HG02870 (cell line): ENCODE data around the gene PSEN1.
"Not testable (repeated sequence)": the region's sequence is repeated elsewhere in the genome, so short reads cannot be mapped to it uniquely, and the experiment has no call there.

Experiments used
- ATAC-seq: cut with Tn5 transposase; IDR thresholded peaks from one replicate; pipeline ENCODE4 v1.9.1; 2021; ENCODE audit warnings: mild to moderate bottlenecking, moderate library complexity; ENCODE audit not compliant: unreplicated experiment

The PSEN1 gene

GRCh38 chr14:73162251-73162650, 25.9 kb downstream of the PSEN1 start:
- no peak for ATAC-seq

DNA sequence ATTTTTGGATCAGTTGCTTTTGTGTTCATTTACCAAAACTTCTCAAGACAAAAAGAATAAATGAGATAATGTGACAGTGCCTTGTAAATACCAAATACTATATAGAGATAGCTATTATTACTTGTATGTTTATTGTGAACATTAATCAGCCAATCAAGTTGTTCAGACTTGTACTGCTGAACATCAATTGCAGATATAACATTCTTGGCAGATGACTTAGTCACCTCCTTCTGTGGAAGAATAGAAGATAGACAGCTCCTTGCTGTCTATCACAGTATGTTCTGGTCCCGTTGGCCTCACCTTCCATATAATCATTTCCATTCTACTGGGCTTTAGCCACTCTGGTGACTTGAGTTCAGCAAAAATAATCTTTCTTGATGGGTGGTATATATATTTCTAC, 30.1 kb downstream of the PSEN1 start:
- no peak for ATAC-seq

- no peak for ATAC-seq
Measured at GRCh38 chr14:73167727-73168126, 31.4 kb downstream of the PSEN1 start.

DNA sequence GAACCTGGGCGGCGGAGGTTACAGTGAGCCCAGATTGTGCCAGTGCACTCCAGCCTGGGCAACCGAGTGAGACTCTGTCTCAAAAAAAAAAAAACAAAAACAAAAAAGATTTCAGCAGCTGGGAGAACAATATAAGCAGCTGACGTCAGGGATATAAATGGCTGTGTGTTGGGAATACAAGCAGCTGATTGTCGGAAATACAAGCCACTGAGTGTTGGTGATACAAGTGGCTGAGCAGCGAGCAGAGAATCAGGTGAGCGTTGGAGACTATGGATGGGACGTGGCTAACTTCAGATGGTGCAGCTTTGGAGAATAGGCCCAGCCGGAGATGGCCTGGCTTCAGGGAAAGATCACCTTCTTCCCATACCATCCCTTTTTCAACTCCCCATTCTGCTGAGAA, 32.0 kb downstream of the PSEN1 start:
- ATAC-seq = no peak

- no peak for ATAC-seq
Measured at GRCh38 chr14:73168691-73169090, 32.4 kb downstream of the PSEN1 start.

DNA sequence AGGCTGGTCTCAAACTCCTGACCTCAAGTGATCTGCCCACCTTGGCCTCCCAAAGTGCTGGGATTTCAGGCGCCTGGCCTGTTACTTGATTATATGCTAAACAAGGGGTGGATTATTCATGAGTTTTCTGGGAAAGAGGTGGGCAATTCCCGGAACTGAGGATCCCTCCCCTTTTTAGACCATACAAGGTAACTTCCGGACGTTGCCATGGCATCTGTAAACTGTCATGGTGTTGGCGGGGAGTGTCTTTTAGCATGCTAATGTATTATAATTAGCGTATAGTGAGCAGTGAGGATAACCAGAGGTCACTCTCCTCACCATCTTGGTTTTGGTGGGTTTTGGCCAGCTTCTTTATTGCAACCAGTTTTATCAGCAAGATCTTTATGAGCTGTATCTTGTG, 33.5 kb downstream of the PSEN1 start:
- not testable (repeated sequence) for ATAC-seq

GRCh38 chr14:73170686-73171085, 34.4 kb downstream of the PSEN1 start:
- no peak for ATAC-seq

DNA sequence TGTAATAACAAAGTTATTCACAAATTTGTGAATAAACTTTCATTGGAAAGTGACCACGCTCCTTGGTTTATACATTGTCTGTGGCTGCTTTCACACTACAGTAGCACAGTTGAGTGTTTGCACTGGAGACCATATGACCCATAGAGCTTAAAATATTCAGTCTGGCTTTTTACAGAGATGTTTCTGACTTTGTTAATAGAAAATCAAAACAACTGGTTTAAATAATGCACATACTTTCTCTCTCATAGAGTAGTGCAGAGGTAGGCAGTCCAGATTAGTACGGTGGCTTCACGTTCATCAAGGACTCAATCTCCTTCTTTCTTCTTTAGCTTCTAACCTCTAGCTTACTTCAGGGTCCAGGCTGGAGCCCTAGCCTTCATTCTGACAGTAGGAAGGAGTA, 36.2 kb downstream of the PSEN1 start:
- ATAC-seq = no peak

GRCh38 chr14:73173092-73173735, 36.9 kb downstream of the PSEN1 start:
- ATAC-seq = no peak

- ATAC-seq = no peak
Measured at GRCh38 chr14:73176685-73177084, 40.4 kb downstream of the PSEN1 start.

- no peak for ATAC-seq
Measured at GRCh38 chr14:73180385-73180805, 44.1 kb downstream of the PSEN1 start.

- ATAC-seq = not testable (repeated sequence)
Measured at GRCh38 chr14:73180969-73181368, 44.7 kb downstream of the PSEN1 start.

- ATAC-seq = no peak
Measured at GRCh38 chr14:73188501-73188911, 52.2 kb downstream of the PSEN1 start.

- no peak for ATAC-seq
Measured at GRCh38 chr14:73189651-73190050, 53.3 kb downstream of the PSEN1 start.

DNA sequence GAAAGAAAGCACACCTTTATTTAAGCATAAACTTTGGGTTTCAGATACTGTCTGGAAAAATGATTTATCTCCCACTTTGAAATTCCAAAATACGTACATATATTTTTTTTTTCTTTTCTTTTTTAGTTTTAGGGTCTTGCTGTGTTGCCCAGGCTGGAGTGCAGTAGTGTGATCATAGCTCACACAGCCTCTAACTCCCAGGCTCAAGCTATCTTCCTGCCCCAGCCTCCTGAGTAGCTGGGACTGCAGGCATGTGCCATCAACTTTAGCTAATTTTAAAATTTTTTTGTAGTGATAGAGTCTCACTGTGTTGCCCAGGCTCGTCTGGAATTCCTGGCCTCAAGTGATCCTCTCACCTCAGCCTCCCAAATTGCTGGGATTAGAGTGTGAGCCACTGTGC, 55.1 kb downstream of the PSEN1 start:
- ATAC-seq = no peak

GRCh38 chr14:73194306-73194705, 58.0 kb downstream of the PSEN1 start:
- not testable (repeated sequence) for ATAC-seq

- no peak for ATAC-seq
Measured at GRCh38 chr14:73198253-73198652, 61.9 kb downstream of the PSEN1 start.

DNA sequence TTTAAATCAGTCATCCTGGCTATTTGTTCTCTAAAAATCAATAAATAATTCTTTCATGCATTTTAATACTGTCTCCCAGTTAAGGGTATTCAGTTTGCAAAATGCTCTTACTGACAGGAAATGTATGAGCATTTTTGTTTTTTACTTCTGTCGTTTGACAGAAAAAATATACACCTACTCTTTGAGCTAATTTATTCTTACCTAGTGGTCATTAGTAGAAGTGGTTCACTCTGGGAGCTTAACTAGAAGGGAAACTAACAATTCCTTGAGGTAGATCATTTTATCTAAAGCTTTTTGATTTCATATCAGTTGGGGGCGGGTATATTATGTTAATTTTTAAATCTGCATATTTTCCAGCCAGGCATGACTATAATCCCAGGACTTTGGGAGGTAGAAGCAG, 67.2 kb downstream of the PSEN1 start:
- no peak for ATAC-seq

- no peak for ATAC-seq
Measured at GRCh38 chr14:73207615-73208014, 71.3 kb downstream of the PSEN1 start.

DNA sequence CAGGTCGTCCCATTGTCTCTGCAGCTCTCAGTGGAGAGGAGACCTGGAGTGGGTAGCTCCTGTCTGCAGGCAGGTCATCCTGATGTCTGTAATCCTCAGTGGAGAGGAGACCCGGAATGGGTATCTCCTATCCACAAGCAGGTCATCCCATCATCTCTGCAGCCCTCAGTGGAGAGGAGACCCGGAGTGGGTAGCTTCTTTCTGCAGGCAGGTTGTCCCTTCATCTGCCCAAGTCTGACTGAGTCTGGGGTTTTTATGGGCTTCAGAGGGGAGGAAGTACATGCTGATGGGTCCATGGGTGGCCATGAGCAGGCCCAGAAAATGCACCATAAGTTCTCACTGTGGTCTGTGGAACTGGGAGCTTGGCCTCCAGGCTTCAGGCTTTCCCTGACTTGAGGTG, 72.1 kb downstream of the PSEN1 start:
- ATAC-seq = no peak

- no peak for ATAC-seq
Measured at GRCh38 chr14:73208846-73209245, 72.5 kb downstream of the PSEN1 start.

DNA sequence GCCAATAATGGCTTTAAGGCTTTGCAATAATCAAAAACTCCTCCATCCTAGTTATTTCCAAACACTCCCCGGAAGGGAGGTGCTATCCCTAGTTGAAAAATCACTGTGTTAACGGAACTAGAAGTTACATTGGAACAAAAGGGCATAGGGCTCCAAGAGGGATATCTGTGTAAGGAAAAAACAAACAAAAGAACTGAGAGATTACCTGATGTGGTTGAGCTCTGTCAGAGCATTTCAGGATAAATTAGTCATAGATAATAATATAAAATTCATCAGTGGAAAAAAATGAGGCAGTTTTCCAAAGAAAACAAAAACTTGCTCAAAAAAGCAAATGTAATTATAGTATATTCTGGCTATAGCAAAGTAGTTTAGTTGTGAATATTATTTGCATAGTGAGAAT, 73.6 kb downstream of the PSEN1 start:
- no peak for ATAC-seq
